ENCODE data around the gene LTC4S. TPM values are rescaled to one million over a fixed set of nuclear protein-coding genes. Genes with fewer than 3 reads are reported as not detected.

LTC4S gene
- total and polyA plus RNA-seq, 4 donors, result 1.3 to 3.3 (median 2.1) TPM

DNA sequence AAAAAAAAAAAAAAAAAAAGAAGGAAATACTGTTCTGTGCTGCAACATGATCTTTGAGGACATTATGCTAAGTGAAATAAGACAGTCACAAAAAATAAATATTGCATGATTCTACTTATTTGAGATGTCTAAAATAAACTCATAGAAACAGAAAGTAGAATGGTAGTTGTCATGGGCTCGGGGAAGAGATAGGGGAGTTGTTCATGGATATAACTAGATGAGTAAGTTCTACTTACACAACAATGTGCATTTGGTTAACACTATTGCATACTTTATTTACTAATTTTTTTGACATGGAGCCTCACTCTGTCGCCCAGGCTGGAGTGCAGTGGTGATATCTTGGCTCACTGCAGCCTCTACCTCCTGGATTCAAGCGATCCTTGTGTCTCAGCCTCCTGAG, 46.0 kb upstream of the LTC4S start:
- peaks cover 0 to 3% (median 0%) of the 10 kb centered on the region in 4 donors for H3K4me1 ChIP-seq (ENCODE audit: control insufficient read depth in 4 of 4, insufficient read depth in 4 of 4, low read length in 3 of 4)
- no peaks in the 10 kb centered on the region for H3K9me3 ChIP-seq (ENCODE audit: control insufficient read depth in 4 of 4, low read length in 3 of 4)
- no peak for TF ChIP-seq GABPA (IDR thresholded peaks at IDR 0.05 in 1 of 2, conservative IDR thresholded peaks at IDR 0.05 in 1 of 2)
- TF ChIP-seq FOXA1 (IDR thresholded peaks at IDR 0.05), result no peak
- TF ChIP-seq, protein P1, sequence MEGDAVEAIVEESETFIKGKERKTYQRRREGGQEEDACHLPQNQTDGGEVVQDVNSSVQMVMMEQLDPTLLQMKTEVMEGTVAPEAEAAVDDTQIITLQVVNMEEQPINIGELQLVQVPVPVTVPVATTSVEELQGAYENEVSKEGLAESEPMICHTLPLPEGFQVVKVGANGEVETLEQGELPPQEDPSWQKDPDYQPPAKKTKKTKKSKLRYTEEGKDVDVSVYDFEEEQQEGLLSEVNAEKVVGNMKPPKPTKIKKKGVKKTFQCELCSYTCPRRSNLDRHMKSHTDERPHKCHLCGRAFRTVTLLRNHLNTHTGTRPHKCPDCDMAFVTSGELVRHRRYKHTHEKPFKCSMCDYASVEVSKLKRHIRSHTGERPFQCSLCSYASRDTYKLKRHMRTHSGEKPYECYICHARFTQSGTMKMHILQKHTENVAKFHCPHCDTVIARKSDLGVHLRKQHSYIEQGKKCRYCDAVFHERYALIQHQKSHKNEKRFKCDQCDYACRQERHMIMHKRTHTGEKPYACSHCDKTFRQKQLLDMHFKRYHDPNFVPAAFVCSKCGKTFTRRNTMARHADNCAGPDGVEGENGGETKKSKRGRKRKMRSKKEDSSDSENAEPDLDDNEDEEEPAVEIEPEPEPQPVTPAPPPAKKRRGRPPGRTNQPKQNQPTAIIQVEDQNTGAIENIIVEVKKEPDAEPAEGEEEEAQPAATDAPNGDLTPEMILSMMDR (IDR thresholded peaks at IDR 0.05; ENCODE audit: low read depth, low read length, missing input control), result no peak
- TF ChIP-seq HNF4A (conservative IDR thresholded peaks at IDR 0.05), result no peak
- TF ChIP-seq FOXA2 (IDR thresholded peaks at IDR 0.05), result no peak
- no peak for TF ChIP-seq JUND (IDR thresholded peaks at IDR 0.05)
- TF ChIP-seq, protein P2, sequence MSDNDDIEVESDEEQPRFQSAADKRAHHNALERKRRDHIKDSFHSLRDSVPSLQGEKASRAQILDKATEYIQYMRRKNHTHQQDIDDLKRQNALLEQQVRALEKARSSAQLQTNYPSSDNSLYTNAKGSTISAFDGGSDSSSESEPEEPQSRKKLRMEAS (IDR thresholded peaks at IDR 0.05), result no peak
- TF ChIP-seq, protein P3, sequence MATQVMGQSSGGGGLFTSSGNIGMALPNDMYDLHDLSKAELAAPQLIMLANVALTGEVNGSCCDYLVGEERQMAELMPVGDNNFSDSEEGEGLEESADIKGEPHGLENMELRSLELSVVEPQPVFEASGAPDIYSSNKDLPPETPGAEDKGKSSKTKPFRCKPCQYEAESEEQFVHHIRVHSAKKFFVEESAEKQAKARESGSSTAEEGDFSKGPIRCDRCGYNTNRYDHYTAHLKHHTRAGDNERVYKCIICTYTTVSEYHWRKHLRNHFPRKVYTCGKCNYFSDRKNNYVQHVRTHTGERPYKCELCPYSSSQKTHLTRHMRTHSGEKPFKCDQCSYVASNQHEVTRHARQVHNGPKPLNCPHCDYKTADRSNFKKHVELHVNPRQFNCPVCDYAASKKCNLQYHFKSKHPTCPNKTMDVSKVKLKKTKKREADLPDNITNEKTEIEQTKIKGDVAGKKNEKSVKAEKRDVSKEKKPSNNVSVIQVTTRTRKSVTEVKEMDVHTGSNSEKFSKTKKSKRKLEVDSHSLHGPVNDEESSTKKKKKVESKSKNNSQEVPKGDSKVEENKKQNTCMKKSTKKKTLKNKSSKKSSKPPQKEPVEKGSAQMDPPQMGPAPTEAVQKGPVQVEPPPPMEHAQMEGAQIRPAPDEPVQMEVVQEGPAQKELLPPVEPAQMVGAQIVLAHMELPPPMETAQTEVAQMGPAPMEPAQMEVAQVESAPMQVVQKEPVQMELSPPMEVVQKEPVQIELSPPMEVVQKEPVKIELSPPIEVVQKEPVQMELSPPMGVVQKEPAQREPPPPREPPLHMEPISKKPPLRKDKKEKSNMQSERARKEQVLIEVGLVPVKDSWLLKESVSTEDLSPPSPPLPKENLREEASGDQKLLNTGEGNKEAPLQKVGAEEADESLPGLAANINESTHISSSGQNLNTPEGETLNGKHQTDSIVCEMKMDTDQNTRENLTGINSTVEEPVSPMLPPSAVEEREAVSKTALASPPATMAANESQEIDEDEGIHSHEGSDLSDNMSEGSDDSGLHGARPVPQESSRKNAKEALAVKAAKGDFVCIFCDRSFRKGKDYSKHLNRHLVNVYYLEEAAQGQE (IDR thresholded peaks at IDR 0.05), result no peak
- no peak for TF ChIP-seq YY1 (IDR thresholded peaks at IDR 0.05)
- TF ChIP-seq HNF4G (IDR thresholded peaks at IDR 0.05), result no peak
- no peak for TF ChIP-seq EGR1 (IDR thresholded peaks at IDR 0.05; ENCODE audit: low read depth in 2 of 2)
- TF ChIP-seq, protein P4, sequence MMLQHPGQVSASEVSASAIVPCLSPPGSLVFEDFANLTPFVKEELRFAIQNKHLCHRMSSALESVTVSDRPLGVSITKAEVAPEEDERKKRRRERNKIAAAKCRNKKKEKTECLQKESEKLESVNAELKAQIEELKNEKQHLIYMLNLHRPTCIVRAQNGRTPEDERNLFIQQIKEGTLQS (IDR thresholded peaks at IDR 0.05), result no peak
- TF ChIP-seq NR2F2 (IDR thresholded peaks at IDR 0.05), result no peak
- TF ChIP-seq TAF1 (conservative IDR thresholded peaks at IDR 0.05), result no peak
- no peak for TF ChIP-seq RXRA (IDR thresholded peaks at IDR 0.05)
- TF ChIP-seq, protein P5, sequence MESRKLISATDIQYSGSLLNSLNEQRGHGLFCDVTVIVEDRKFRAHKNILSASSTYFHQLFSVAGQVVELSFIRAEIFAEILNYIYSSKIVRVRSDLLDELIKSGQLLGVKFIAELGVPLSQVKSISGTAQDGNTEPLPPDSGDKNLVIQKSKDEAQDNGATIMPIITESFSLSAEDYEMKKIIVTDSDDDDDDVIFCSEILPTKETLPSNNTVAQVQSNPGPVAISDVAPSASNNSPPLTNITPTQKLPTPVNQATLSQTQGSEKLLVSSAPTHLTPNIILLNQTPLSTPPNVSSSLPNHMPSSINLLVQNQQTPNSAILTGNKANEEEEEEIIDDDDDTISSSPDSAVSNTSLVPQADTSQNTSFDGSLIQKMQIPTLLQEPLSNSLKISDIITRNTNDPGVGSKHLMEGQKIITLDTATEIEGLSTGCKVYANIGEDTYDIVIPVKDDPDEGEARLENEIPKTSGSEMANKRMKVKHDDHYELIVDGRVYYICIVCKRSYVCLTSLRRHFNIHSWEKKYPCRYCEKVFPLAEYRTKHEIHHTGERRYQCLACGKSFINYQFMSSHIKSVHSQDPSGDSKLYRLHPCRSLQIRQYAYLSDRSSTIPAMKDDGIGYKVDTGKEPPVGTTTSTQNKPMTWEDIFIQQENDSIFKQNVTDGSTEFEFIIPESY (IDR thresholded peaks at IDR 0.05), result no peak
- no peak for TF ChIP-seq RAD21 (IDR thresholded peaks at IDR 0.05)
- no peak for TF ChIP-seq SP1 (IDR thresholded peaks at IDR 0.05)
- no peaks in the 10 kb centered on the region for H3K27me3 ChIP-seq (ENCODE audit: control insufficient read depth in 4 of 4, insufficient read depth in 4 of 4, low read length in 3 of 4)
- H3K9ac ChIP-seq (ENCODE audit: low read depth in 1 of 2, low read length in 2 of 2), result no peak overlapping the region
- DNase-seq (ENCODE audit: low spot score), result no peak
- no peak overlapping the region for H3K27ac ChIP-seq (ENCODE audit: low read depth in 1 of 2, low read length in 2 of 2)
- no peak overlapping the region for H3K4me3 ChIP-seq (ENCODE audit: low read depth in 1 of 3, low read length in 3 of 3)
- peaks cover 0 to 3% (median 0%) of the 10 kb centered on the region in 4 donors for H3K36me3 ChIP-seq (ENCODE audit: control insufficient read depth in 4 of 4, insufficient read depth in 3 of 4, low read depth in 1 of 4, low read length in 3 of 4)
- 87% methylated on average over 3 of the region's 3 CpGs for WGBS
